ENCODE results near the gene FKRP.
"Not testable (repeated sequence)": the region's sequence is repeated elsewhere in the genome, so short reads cannot be mapped to it uniquely, and the experiment has no call there.

The FKRP gene

DNA sequence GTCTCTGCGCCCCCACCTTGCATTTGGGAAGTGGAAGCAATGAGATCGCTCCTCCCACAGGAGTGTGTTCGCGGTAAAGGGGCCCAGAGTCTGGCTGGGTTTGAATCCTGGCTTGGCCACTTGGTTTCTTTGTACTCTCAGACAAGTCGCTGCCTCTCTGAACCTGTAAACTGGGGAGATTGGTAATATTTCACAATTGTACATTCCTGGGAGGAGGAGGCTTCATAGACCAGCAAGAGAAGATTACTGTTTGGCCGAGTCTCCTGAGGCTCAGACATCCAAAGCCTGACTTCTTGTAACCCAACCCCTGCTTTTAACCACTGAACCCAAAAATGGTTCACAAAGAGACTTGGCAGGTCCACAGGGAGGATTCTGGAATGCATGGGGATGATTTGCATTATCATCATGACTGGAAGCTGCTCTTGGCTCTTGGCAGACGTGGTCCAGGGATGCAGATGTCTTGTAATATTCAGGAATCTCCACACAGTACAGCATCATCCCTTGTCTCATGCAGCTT lies 14.0 kb downstream of the FKRP start:
- no peak for DNase-seq

- no peak for DNase-seq
Measured at GRCh38 chr19:46760363-46760762, 14.5 kb downstream of the FKRP start.

DNA sequence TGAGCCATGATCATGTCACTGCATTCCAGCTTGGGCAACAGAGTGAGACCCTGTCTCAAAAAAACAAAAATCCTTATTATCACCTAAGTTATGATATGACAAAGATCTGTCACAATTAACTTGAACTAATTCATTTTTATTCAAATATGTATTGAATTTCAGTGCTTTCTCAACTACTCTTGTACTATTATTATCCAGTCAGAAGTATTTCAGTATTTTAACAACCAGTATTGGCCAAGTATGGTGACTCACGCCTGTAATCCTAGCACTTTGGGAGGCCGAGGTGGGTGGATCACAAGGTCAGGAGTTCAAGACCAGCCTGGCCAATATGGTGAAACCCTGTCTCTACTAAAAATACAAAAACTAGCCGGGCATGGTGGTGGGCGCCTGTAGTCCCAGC lies 15.0 kb downstream of the FKRP start:
- DNase-seq, result not testable (repeated sequence)

- DNase-seq, result no peak
Measured at GRCh38 chr19:46761418-46761831, 15.6 kb downstream of the FKRP start.

DNA sequence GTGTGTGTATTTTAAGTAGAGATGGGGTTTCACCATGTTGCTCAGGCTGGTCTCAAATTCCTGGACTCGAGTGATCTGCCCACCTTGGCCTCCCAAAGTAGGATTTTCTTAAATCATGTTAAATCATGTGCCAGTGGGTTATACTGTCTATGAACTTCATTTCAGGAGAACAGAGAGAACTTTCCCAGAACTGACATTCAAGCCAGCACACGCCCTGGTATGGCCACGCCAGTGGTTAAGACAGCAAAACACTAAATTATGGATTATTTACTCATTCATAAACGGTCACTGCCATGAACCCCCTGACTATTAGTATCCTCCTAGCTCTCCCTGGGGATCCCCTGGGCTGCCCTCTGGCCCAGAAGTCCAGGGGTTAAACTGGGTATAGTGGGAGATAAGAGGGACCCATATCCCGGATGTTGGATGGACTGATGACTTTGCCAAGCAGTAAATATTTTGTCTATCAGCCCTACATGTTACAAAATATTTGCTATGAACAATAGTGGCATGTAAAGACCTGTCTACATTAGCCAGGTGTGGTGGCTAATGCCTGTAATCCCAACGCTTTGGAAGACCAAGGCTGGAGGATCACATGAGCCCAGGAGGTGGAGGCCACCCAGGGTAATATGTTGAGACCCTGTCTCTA lies 16.5 kb downstream of the FKRP start:
- no peak for DNase-seq

DNA sequence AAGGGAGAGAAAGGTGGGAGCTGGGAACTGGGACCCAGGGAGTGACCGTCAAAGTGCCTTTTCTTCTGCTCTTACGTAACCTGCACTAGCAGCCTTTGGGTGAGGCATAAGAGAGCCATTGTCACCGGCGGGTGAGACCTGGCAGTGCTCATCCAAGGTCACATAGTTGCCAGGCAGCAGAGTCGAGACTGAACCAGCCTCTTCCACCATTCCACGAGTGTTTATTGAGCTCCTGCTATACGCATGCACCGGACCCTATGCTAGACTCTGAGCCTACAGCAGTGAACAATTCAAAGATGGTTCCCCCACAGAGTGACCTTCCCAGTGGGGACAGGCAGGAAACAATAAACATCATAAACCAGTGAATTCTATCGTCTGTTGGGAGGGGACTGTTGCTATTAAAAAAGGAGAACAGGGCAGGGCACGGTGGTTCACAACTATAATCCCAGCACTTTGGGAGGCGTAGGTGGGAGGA lies 19.0 kb downstream of the FKRP start:
- no peak for DNase-seq

GRCh38 chr19:46766569-46767317 lies 20.9 kb downstream of the FKRP start:
- DNase-seq, result no peak

DNA sequence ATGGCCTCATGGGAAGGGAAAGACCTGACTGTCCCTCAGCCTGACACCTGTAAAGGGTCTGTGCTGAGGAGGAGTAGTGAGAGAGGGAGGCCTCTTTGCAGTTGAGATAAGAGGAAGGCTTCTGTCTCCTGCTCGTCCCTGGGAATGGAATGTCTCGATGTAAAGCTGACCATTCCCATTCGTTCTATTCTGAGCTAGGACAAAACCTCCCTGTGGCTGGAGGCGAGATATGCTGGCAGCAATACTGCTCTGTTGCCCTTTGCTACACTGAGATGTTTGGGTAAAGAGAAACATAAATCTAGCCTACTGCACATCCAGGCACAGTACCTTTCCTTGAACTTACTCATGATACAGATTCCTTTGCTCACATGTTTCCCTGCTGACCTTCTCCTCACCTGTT lies 22.9 kb downstream of the FKRP start:
- not testable (repeated sequence) for DNase-seq

- DNase-seq, result no peak
Measured at GRCh38 chr19:46772170-46773017, 26.5 kb downstream of the FKRP start.

GRCh38 chr19:46773018-46773399 lies 27.2 kb downstream of the FKRP start:
- no peak for DNase-seq

DNA sequence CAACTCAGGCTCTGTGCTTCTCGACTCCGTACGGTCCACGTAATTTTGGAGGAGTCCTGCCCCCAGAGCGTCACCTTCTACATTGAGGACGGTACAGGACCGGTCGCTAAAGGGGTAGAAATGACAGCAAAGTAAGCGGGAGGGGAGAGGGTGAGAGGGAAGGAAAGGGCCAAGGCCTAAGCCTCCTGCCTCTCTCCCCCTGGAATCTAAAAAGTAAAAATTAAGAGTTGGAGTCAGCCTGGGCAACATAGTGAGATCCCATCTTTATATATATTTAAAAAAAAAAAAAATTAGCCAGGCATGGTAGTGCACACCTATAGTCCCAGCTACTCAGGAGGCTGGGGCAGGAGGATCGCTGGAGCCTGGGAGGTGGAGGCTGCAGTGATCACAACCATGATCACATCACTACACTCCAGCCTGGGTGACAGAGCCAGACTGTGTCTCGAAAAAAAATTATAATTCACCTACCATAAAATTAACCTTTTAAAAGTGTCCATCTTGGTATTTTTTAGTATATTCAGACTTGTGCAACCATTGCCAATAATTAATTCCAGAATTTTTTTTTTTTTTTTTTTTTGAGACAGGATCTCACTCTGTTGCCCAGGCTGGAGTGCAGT lies 29.9 kb downstream of the FKRP start:
- no peak for DNase-seq

DNA sequence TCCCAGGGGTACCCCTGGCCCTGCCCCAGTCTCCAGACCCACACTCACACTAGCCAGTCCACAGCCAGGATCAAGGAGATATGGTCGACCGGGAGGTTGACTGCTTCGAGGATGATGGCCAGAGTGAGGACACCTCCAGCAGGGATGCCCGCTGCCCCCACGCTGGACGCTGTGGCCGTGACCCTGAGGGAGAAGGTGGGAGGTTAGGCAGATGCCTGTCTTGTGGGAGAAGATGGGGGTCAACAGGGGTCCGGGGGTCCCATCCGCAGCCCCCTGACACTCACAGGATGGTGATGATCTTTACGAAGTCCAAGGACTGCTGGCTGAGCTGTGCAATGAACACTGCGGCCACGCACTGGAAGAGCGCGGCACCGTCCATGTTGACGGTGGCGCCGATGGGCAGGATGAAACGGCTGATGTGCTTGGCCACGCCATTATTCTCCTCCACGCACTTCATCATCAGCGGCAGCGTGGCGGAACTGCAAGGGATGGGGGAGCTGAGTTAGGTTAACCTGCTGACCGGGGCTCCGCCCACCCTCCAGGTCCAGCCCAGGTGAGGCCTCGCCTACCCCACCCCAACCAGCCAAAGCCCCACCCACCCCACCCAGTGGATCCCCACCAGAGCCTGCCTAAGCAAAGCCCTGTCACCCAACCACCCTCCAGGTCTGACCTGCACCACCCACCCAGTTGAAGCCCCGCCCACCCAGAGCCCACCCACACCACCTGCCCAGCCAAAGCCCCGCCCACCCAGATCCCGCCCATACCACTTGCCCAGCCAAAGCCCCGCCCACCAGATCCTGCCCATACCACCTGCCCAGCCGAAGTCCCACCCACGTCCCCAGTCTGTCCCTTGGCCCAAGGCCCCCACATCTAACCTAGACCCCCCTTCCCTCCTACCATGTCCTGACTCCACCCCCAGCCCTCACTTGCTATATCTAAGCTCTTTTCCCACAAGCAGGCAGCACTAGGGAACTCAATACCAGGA lies 31.4 kb downstream of the FKRP start:
- no peak for DNase-seq

DNA sequence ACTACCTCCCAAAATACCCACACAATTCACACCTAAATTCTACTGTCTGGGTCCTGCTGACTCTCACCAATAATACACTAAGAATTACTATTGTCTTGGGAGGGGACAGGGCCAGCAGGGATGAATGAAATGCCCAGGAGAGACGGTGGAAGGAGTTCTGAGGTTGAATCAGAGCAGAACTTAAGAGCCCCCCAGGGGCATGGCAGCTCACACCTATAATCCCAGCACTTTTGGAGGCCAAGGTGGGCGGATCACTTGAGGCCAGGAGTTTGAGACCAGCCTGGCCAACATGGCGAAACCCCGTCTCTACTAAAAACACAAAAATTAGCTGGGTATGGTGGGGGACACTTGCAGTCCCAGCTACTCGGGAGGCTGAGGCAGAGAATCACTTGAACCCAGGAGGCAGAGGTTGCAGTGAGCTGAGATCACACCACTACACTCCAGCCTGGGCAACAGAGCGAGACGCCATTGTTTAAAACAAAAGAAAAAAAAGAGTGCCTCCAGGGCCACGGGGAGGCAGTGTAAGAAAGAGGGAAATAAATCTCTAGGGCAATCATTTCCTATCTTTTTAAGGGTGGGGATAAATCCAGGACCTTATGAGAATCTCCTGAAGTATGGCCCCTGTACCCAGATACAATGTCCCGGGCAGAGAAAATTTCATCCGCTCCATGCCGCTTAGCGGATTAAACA lies 32.2 kb downstream of the FKRP start:
- DNase-seq, result not testable (repeated sequence)

GRCh38 chr19:46782355-46783019 lies 36.6 kb downstream of the FKRP start:
- DNase-seq, result no peak

GRCh38 chr19:46783670-46784069 lies 37.8 kb downstream of the FKRP start:
- DNase-seq, result no peak

DNA sequence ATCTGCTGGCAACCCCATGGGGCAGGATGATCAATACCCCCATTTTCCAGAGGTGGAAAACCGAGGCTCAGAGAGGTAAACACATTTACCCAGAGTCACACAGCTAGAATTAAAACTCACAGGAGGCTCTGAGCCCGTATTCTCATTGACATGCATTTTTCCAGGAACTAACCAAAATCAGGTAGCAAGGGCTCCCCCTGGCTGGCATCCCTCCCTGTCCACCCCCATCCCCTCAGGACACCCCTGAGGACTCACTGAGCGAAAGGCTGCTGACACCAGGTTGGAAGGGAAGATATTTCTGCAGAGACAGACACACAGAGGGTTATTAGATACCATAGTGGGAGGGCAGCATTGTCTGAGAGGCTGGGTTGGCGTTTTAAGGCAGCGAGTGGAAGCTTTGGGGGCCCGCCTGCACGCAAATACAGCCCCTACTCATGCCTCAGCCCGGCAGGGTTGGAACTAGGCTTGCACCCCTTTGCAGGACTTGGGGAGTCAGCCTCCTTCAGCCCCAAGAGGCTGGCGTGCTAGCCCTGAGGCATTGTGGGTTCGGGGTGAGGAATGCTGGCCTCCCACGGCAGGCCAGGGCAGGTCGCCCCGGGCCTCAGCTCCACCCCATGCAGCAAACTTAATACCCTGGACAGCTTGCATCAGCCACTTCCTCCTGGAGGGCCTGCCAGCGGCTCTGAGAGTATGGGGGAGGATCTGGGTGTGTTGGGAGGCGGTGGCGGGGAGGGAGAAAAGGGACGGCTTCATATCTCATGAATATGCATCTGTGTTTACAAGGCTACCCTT lies 38.6 kb downstream of the FKRP start:
- DNase-seq, result no peak

- no peak for DNase-seq
Measured at GRCh38 chr19:46785054-46785979, 39.5 kb downstream of the FKRP start.

DNA sequence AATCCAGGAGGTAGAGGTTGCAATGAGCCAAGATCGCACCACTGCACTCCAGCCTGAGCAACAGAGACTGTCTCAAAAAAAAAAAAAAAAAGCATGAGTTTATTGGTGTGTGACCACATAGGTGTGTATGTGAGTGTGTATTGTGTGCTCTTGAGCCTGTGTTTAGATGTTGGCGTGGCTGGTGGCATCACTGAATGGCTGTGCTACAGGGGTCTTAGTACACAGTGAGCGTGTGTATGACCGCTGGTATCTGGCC lies 40.1 kb downstream of the FKRP start:
- no peak for DNase-seq
